Measurements from ENCODE around the gene AGPAT1.

AGPAT1 gene

GRCh38 chr6:32185681-32186131 lies 9.8 kb upstream of the AGPAT1 start:
- DNase-seq = peak; percentile 63

- DNase-seq = no peak
Observed at GRCh38 chr6:32184084-32184640, 8.3 kb upstream of the AGPAT1 start, which contains the start of gene AGER. Gene AGER, minus strand, starts transcription at chr6:32184253. Its CDS starts 31 bp downstream, at chr6:32184222.

- DNase-seq = no peak
Observed at GRCh38 chr6:32183483-32184083, 7.7 kb upstream of the AGPAT1 start.

GRCh38 chr6:32183030-32183429 lies 7.1 kb upstream of the AGPAT1 start:
- DNase-seq = no peak

- no peak for DNase-seq
Observed at GRCh38 chr6:32182555-32182981, 6.7 kb upstream of the AGPAT1 start.

GRCh38 chr6:32181915-32182529 lies 6.1 kb upstream of the AGPAT1 start:
- DNase-seq = no peak

GRCh38 chr6:32181148-32181702 lies 5.3 kb upstream of the AGPAT1 start:
- no peak for DNase-seq

- no peak for DNase-seq
Observed at GRCh38 chr6:32179766-32180405, 4.0 kb upstream of the AGPAT1 start.

- DNase-seq = no peak
Observed at GRCh38 chr6:32178547-32179440, 2.9 kb upstream of the AGPAT1 start.

- DNase-seq = peak; percentile 96
Observed at GRCh38 chr6:32177788-32178546, 2.1 kb upstream of the AGPAT1 start, which contains the start of gene RNF5. Gene RNF5, plus strand, starts transcription at chr6:32178405. Its CDS starts 107 bp downstream, at chr6:32178512.

- DNase-seq = peak; percentile 56
Observed at GRCh38 chr6:32177183-32177787, 1.4 kb upstream of the AGPAT1 start.

GRCh38 chr6:32176476-32177182 lies 745 bp upstream of the AGPAT1 start:
- DNase-seq = no peak

- no peak for DNase-seq
Observed at GRCh38 chr6:32175322-32175710, 568 bp downstream of the AGPAT1 start.

GRCh38 chr6:32174416-32174815 lies 1.5 kb downstream of the AGPAT1 start:
- no peak for DNase-seq

- no peak for DNase-seq
Observed at GRCh38 chr6:32173051-32173727, 2.7 kb downstream of the AGPAT1 start.

GRCh38 chr6:32171234-32171633 lies 4.7 kb downstream of the AGPAT1 start:
- DNase-seq = no peak

- DNase-seq = no peak
Observed at GRCh38 chr6:32170294-32170693, 5.6 kb downstream of the AGPAT1 start.

GRCh38 chr6:32168807-32169591 lies 6.9 kb downstream of the AGPAT1 start:
- no peak for DNase-seq

- no peak for DNase-seq
Observed at GRCh38 chr6:32168350-32168749, 7.5 kb downstream of the AGPAT1 start.

Data from CD4-positive, alpha-beta T cell treated with Interleukin-6 for 4 hours (primary cell).